Islet of Langerhans (tissue), 1 donor: ENCODE data around the gene ITK.
A peak's percentile ranks its signal among the peaks of the same experiment; 100 is the strongest.

ENCODE experiments used
- FAIRE-seq: peaks from one replicate; lab custom pipeline; 2011; peaks lifted over from hg19 to GRCh38; lab: Jason Lieb, UNC

ITK gene

GRCh38 chr5:157248821-157249470, 68.3 kb downstream of the ITK start:
- no peak for FAIRE-seq

GRCh38 chr5:157252711-157253465, 72.2 kb downstream of the ITK start:
- FAIRE-seq: no peak

GRCh38 chr5:157253547-157253946, 72.9 kb downstream of the ITK start:
- peak; percentile 86 for FAIRE-seq

- no peak for FAIRE-seq
These were observed 77.8 kb downstream of the ITK start for GRCh38 chr5:157258450-157258849.

GRCh38 chr5:157259699-157260098, 79.1 kb downstream of the ITK start:
- FAIRE-seq: no peak

GRCh38 chr5:157263496-157264090, 83.0 kb downstream of the ITK start:
- no peak for FAIRE-seq

- no peak for FAIRE-seq
These were observed 85.2 kb downstream of the ITK start, which contains the start of gene CYFIP2 for GRCh38 chr5:157265714-157266285. CYFIP2 (plus strand) TSS chr5:157266123; CDS start chr5:157285362, 19,239 bp downstream.

- no peak for FAIRE-seq
These were observed 85.8 kb downstream of the ITK start for GRCh38 chr5:157266286-157267007.

- FAIRE-seq: no peak
These were observed 86.4 kb downstream of the ITK start for GRCh38 chr5:157267025-157267424.

GRCh38 chr5:157267761-157268480, 87.3 kb downstream of the ITK start:
- no peak for FAIRE-seq

- no peak for FAIRE-seq
These were observed 88.6 kb downstream of the ITK start for GRCh38 chr5:157269165-157269671.

GRCh38 chr5:157269761-157270272, 89.2 kb downstream of the ITK start:
- no peak for FAIRE-seq

GRCh38 chr5:157270771-157271170, 90.1 kb downstream of the ITK start:
- FAIRE-seq: no peak

- no peak for FAIRE-seq
These were observed 91.2 kb downstream of the ITK start for GRCh38 chr5:157271740-157272271.

GRCh38 chr5:157273131-157273556, 92.5 kb downstream of the ITK start:
- FAIRE-seq: no peak

- no peak for FAIRE-seq
These were observed 94.8 kb downstream of the ITK start for GRCh38 chr5:157275403-157275802.

GRCh38 chr5:157278319-157279037, 97.8 kb downstream of the ITK start:
- FAIRE-seq: no peak

GRCh38 chr5:157279605-157280239, 99.1 kb downstream of the ITK start:
- no peak for FAIRE-seq

- FAIRE-seq: peak; percentile 78
These were observed 100.3 kb downstream of the ITK start for GRCh38 chr5:157280927-157281326.

- FAIRE-seq: no peak
These were observed 101.5 kb downstream of the ITK start for GRCh38 chr5:157282150-157282549.
